Osteoblast (primary cell): Measurements from ENCODE around the gene ENDOD1. TPM values are rescaled to one million over a fixed set of nuclear protein-coding genes. Genes with fewer than 3 reads are reported as not detected.
A peak's percentile ranks its signal among the peaks of the same experiment; 100 is the strongest.

Source experiments
- DNase-seq: peaks from one replicate; pipeline ENCODE4 v3.0.0; 2011; ENCODE audit warnings: low spot score, mixed read lengths; ENCODE audit not compliant: insufficient read length; ENCODE audit errors: missing footprints
- H2AFZ ChIP-seq: 2 replicates; pipeline ENCODE4 v1.6.0; 2011; ENCODE audit warnings: mild to moderate bottlenecking, low read length
- H3K27ac ChIP-seq: 2 replicates; pipeline ENCODE4 v1.5.1; 2011; ENCODE audit warnings: mild to moderate bottlenecking, low read depth, low read length, moderate library complexity
- H3K27me3 ChIP-seq: 2 replicates; pipeline ENCODE4 v1.6.0; 2012; ENCODE audit warnings: mild to moderate bottlenecking, control low read depth, inconsistent platforms, low read length, moderate library complexity; ENCODE audit not compliant: insufficient read depth
- H3K36me3 ChIP-seq: 2 replicates; pipeline ENCODE4 v1.5.1; 2011; ENCODE audit warnings: mild to moderate bottlenecking, low read length, control low read depth, moderate library complexity; ENCODE audit not compliant: insufficient read depth
- H3K4me1 ChIP-seq: 2 replicates; pipeline ENCODE4 v1.5.1; 2011; ENCODE audit warnings: mild to moderate bottlenecking, low read length, control low read depth, moderate library complexity; ENCODE audit not compliant: insufficient read depth
- H3K4me2 ChIP-seq: 2 replicates; pipeline ENCODE4 v1.6.0; 2011; ENCODE audit warnings: mild to moderate bottlenecking, low read length; ENCODE audit not compliant: insufficient read depth
- H3K4me3 ChIP-seq: fragments of 200-600 bp; sonication (generic); 3 replicates; pipeline ENCODE4 v1.5.1; 2012; ENCODE audit warnings: mild to moderate bottlenecking, low read length, inconsistent platforms; ENCODE audit not compliant: insufficient read depth
- H3K79me2 ChIP-seq: 2 replicates; pipeline ENCODE4 v1.6.0; 2012; ENCODE audit warnings: mild to moderate bottlenecking, low read length, control low read depth, inconsistent platforms; ENCODE audit not compliant: insufficient read depth
- H3K9me3 ChIP-seq: 2 replicates; pipeline ENCODE4 v1.5.1; 2011; ENCODE audit warnings: low read depth, low read length, control low read depth
- H4K20me1 ChIP-seq: 2 replicates; pipeline ENCODE4 v1.6.0; 2012; ENCODE audit warnings: mild to moderate bottlenecking, low read length, control low read depth; ENCODE audit not compliant: insufficient read depth
- CTCF ChIP-seq: IDR thresholded peaks from 2 replicates; pipeline ENCODE4 v1.5.1; 2011; ENCODE audit warnings: mild to moderate bottlenecking, low read depth, low read length, moderate library complexity; ENCODE audit errors: extremely low read depth
- total RNA-seq: library from RNA; depleted of rRNA; stranded (reverse); fragments of >200 nt; gene quantifications from 2 replicates; pipeline ENCODE4 v1.2.3, GENCODE V29; 2012

ENDOD1 gene
- total RNA-seq, 1 donor: 44.2 TPM

GRCh38 chr11:95059046-95059445, 30.6 kb upstream of the ENDOD1 start:
- Histone ChIP-seq H3K4me3 (no peak overlapping the region), H3K9me3 (no peaks in the 10 kb centered on the region), H3K27me3 (peaks cover 36% of the 10 kb centered on the region), H4K20me1 (no peaks in the 10 kb centered on the region), H2AFZ (no peak overlapping the region), H3K36me3 (no peaks in the 10 kb centered on the region), H3K4me2 (no peak overlapping the region), H3K4me1 (no peaks in the 10 kb centered on the region), H3K27ac (no peak overlapping the region), H3K79me2 (no peaks in the 10 kb centered on the region)
- no peak for TF ChIP-seq CTCF
- DNase-seq: no peak

- no peak for DNase-seq
- Histone ChIP-seq H3K4me3 (no peak overlapping the region), H3K27ac (no peak overlapping the region), H3K79me2 (peaks cover 23% of the 10 kb centered on the region), H4K20me1 (no peaks in the 10 kb centered on the region), H3K9me3 (no peaks in the 10 kb centered on the region), H3K4me1 (peaks cover 14% of the 10 kb centered on the region), H2AFZ (no peak overlapping the region), H3K36me3 (no peaks in the 10 kb centered on the region), H3K27me3 (peaks cover 20% of the 10 kb centered on the region), H3K4me2 (no peak overlapping the region)
- TF ChIP-seq CTCF: no peak
Measured at GRCh38 chr11:95065336-95065735, 24.3 kb upstream of the ENDOD1 start.

DNA sequence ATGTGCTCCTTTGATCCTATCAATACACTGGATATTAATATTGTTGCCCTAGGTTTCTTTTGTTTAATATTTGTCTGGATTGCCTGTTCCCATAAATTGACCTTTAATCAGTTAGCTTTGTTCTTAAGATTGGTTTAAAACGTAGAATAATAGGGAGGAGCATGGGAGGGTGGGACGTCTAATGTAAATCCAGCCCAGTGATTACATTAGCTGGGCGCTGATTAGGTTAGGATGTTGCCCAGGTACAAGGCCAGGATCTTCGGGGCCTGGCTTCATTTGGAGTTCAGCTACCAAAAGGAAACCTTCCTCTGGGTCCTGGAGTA, 23.0 kb upstream of the ENDOD1 start, which contains the start of gene SRSF8:
Gene SRSF8, plus strand, starts transcription at position 204 of the 323 bp plus-strand sequence. CDS start 308 bp downstream, outside the sequence.
- H3K79me2 ChIP-seq: peaks cover 25% of the 10 kb centered on the region
- TF ChIP-seq CTCF: no peak
- peak within 1 kb of the TSS; percentile 85 for H3K4me2 ChIP-seq
- H4K20me1 ChIP-seq: no peaks in the 10 kb centered on the region
- no peaks in the 10 kb centered on the region for H3K36me3 ChIP-seq
- no peak for DNase-seq
- peaks cover 6% of the 10 kb centered on the region for H3K27me3 ChIP-seq
- no peaks in the 10 kb centered on the region for H3K9me3 ChIP-seq
- peak within 1 kb of the TSS; percentile 88 for H3K4me3 ChIP-seq
- peak within 1 kb of the TSS; percentile 76 for H3K27ac ChIP-seq
- peak within 1 kb of the TSS; percentile 94 for H2AFZ ChIP-seq
- peaks cover 14% of the 10 kb centered on the region for H3K4me1 ChIP-seq

GRCh38 chr11:95067039-95067840, 22.4 kb upstream of the ENDOD1 start:
- peak overlapping the region; percentile 76 for H3K27ac ChIP-seq
- H3K27me3 ChIP-seq: peaks cover under 1% of the 10 kb centered on the region
- H3K4me1 ChIP-seq: peaks cover 14% of the 10 kb centered on the region
- peak; percentile 48 for TF ChIP-seq CTCF
- peak overlapping the region; percentile 85 for H3K4me2 ChIP-seq
- DNase-seq: peak; percentile 82
- H4K20me1 ChIP-seq: no peaks in the 10 kb centered on the region
- peaks cover 25% of the 10 kb centered on the region for H3K79me2 ChIP-seq
- H2AFZ ChIP-seq: peak overlapping the region; percentile 94
- H3K4me3 ChIP-seq: peak overlapping the region; percentile 88
- no peaks in the 10 kb centered on the region for H3K9me3 ChIP-seq
- H3K36me3 ChIP-seq: no peaks in the 10 kb centered on the region
